Measurements from ENCODE around the gene SKI. TPM values are rescaled to one million over a fixed set of nuclear protein-coding genes. Genes with fewer than 3 reads are reported as not detected.

Gene SKI
- total and polyA plus RNA-seq, 2 of the 8 experiments (the other 6 are each of a cell fraction or from before 2014, with no cell fraction given), result 8.3 to 87.6 TPM

DNA sequence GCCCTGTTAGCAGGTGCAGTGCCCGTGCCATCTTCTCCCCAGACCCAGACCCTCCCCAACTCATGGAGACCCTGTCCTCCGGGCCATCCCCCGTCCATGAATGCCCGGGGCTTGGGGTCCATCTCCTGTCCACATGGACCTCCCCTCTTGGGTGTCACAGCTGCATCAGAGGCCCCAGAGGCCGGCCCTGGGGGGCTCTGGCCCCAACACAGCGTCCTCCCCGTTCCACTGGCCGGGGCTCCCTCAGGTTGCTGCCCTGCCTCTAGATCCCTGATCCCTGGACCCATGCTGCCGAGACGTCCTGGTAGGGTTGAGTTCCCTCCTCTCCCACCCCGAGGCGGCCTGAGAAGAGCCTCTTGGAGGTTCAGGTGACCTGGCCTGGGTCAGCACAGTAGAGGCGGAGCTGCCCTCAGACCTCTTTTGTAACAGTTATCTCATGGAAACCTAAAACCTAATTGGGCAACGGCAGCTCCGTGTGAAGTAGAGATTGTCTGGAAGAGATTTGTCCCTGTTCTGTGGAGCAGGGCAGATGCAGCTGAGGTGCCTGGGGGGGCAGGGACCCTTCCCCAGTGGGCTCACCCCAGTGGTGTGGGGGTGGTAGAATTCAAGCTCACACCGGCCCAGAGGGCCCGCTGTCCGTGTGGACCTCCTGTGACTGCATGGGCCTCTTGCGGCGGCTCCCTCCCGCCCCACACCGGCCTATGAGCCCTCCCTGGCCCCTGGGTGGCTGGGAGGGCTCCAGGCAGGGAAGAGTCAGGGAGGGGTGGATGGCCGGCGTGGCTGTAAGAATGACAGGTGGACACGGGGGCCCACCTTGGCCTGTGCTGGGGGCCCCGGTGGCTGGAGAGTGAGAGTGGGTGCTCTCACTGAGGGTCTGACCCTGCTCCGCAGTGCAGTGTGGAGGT is 56.1 kb downstream of the SKI start:
- H3K79me2 ChIP-seq (ENCODE audit: control insufficient read depth in 1 of 2, insufficient read depth in 2 of 2, low read length in 2 of 2), result peaks cover 9 to 71% of the 10 kb centered on the region in 2 experiments; a peak in 3 of 4 replicates
- no peak overlapping the region for H3K4me2 ChIP-seq (ENCODE audit: insufficient read depth in 1 of 2, low read depth in 2 of 2, low read length in 2 of 2)
- H3K79me1 ChIP-seq (ENCODE audit: low read depth, low read length), result peaks cover 11% of the 10 kb centered on the region
- no peak overlapping the region for H4K91ac ChIP-seq (replicated peaks; ENCODE audit: insufficient read length, low read length)
- no peak overlapping the region for H2BK20ac ChIP-seq (ENCODE audit: low read length)
- no peak overlapping the region for H3K23ac ChIP-seq (ENCODE audit: insufficient read length)
- peak overlapping the region; percentile 24; the same call in 1 of the 2 replicates for H2AK5ac ChIP-seq (ENCODE audit: low read depth, low read length)
- H3K56ac ChIP-seq (replicated peaks; ENCODE audit: insufficient read length, low read depth, low read length), result no peak overlapping the region
- DNase-seq (ENCODE audit: low read depth in 1 of 2, low spot score in 2 of 2), result no peak
- H3K4me1 ChIP-seq (replicated peaks in 1 of 4; ENCODE audit: control insufficient read depth in 3 of 4, insufficient read depth in 4 of 4, low read length in 3 of 4), result peaks cover 5 to 15% (median 10%) of the 10 kb centered on the region in 4 experiments
- peaks cover 14 to 18% of the 10 kb centered on the region in 2 experiments for H4K20me1 ChIP-seq (replicated peaks in 1 of 2; ENCODE audit: control insufficient read depth in 1 of 2, insufficient read depth in 2 of 2, low read length in 2 of 2)
- no peak for FAIRE-seq
- H2AFZ ChIP-seq (ENCODE audit: low read length), result no peak overlapping the region
- no peaks in the 10 kb centered on the region for H3K23me2 ChIP-seq (ENCODE audit: low read depth, low read length)
- no peak overlapping the region for H2BK5ac ChIP-seq (ENCODE audit: low read depth, low read length)
- H3K27ac ChIP-seq (ENCODE audit: low read depth, low read length), result 0 out of 2 replicates have a peak overlapping the region, but pooled peaks have one; percentile 30
- 93% methylated on average over 27 of the region's 27 CpGs; no CpG with 5 or more reads in 1 of the 2 experiments for WGBS, 2 experiments (ENCODE audit: extremely low coverage in 1 of 2, insufficient coverage in 1 of 2, insufficient read length in 1 of 2, insufficient replicate concordance in 2 of 2, low coverage in 1 of 2, low lambda C conversion rate in 2 of 2, missing lambda C conversion rate in 1 of 2)
- H2BK12ac ChIP-seq (ENCODE audit: low read depth, low read length), result no peak overlapping the region
- POLR2A ChIA-PET (ENCODE audit: partially characterized antibody), result interaction anchor here (1.4 kb wide), 1 partner anchor 19 kb away, joined by 3 read pairs; no protein-coding TSS in a partner anchor
- no peaks in the 10 kb centered on the region for H3K9me3 ChIP-seq (ENCODE audit: insufficient read depth in 2 of 2, low read depth in 1 of 2, low read length in 1 of 2)
- H4K5ac ChIP-seq (ENCODE audit: insufficient read length, low read depth, low read length), result no peak overlapping the region
- H3K4ac ChIP-seq (replicated peaks; ENCODE audit: insufficient read length, low read depth, low read length), result no peak overlapping the region
- H3K27me3 ChIP-seq (replicated peaks in 1 of 4; ENCODE audit: control insufficient read depth in 3 of 4, extremely low read depth in 1 of 4, insufficient read depth in 3 of 4, low read length in 3 of 4), result no peaks in the 10 kb centered on the region
- H3K9ac ChIP-seq (replicated peaks in 1 of 4; ENCODE audit: extremely low read depth in 1 of 4, low read depth in 3 of 4, low read length in 3 of 4), result no peak overlapping the region
- no peak overlapping the region for H3K4me3 ChIP-seq (ENCODE audit: extremely low read depth in 1 of 4, insufficient read depth in 2 of 4, low read depth in 3 of 4, low read length in 4 of 4)
- no peak overlapping the region for H2BK120ac ChIP-seq (replicated peaks; ENCODE audit: low read depth, low read length)
- peak overlapping the region; percentile 65; the same call in 1 of the 2 replicates for H4K8ac ChIP-seq (ENCODE audit: extremely low read depth, insufficient read depth, low read length)
- H3K18ac ChIP-seq (ENCODE audit: extremely low read depth, low read length), result no peak overlapping the region
- H3K36me3 ChIP-seq (ENCODE audit: control insufficient read depth in 2 of 4, insufficient read depth in 4 of 4, low read length in 3 of 4), result no peaks in the 10 kb centered on the region
- CTCF ChIA-PET (ENCODE audit: partially characterized antibody), result interaction anchor here (0.6 to 1.1 kb wide), 4 partner anchors 18 to 1143 kb away, joined by 3 read pairs; no protein-coding TSS in a partner anchor
- no peak overlapping the region for H2BK15ac ChIP-seq (ENCODE audit: low read length)
- H3K14ac ChIP-seq (ENCODE audit: insufficient read length), result no peak overlapping the region
- TF ChIP-seq KDM4A (IDR thresholded peaks at IDR 0.05; ENCODE audit: low read depth, low read length, severe bottlenecking) (no peak), SP1 (IDR thresholded peaks at IDR 0.05; ENCODE audit: low read depth, low read length) (no peak), SAP30 (IDR thresholded peaks at IDR 0.05; ENCODE audit: insufficient read depth, insufficient replicate concordance, low read length) (no peak)
- TF ChIP-seq, protein P1, sequence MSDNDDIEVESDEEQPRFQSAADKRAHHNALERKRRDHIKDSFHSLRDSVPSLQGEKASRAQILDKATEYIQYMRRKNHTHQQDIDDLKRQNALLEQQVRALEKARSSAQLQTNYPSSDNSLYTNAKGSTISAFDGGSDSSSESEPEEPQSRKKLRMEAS (IDR thresholded peaks at IDR 0.05), result no peak

Data from H1 (cell line).